GM12878 (cell line): ENCODE data around the gene ANKRD23.

Source experiments
- BMI1 ChIP-seq: fragments of 450-650 bp; IDR thresholded peaks from 2 replicates; pipeline ENCODE4 v1.6.1; 2016; ENCODE audit warnings: mild to moderate bottlenecking, moderate library complexity, borderline replicate concordance
- CBFB ChIP-seq: IDR thresholded peaks from 2 replicates; pipeline ENCODE4 v1.6.1; 2016; ENCODE audit warnings: antibody characterized with exemption, low read depth
- CEBPB ChIP-seq, 2 experiments: fragments of 150-350 bp in 1 of 2; IDR thresholded peaks; 2 replicates each; pipeline ENCODE4 v1.6.1; 2012 to 2014; ENCODE audit warnings: low read depth in 2 of 2, low read length in 2 of 2, borderline replicate concordance in 1 of 2, inconsistent platforms in 1 of 2
- CTCF ChIP-seq, 3 experiments: IDR thresholded peaks in 2 of 3; conservative IDR thresholded peaks in 1 of 3; 2 replicates each; pipeline ENCODE4 v1.5.1; 2011; ENCODE audit warnings: low read depth in 3 of 3, low read length in 3 of 3, mild to moderate bottlenecking in 3 of 3, control low read depth in 2 of 3, moderate library complexity in 2 of 3, inconsistent platforms in 1 of 3, mixed read lengths in 1 of 3; ENCODE audit not compliant: control insufficient read depth in 2 of 3, insufficient read depth in 1 of 3; ENCODE audit errors: extremely low read depth in 1 of 3
- EP300 ChIP-seq, 2 experiments: fragments of 150-350 bp in 1 of 2; IDR thresholded peaks; 2 replicates each; pipeline ENCODE4 v1.6.1; 2011 to 2012; ENCODE audit warnings: low read depth in 2 of 2, low read length in 2 of 2, borderline replicate concordance in 1 of 2, improper control_type of control experiment in 1 of 2, inconsistent platforms in 1 of 2; ENCODE audit not compliant: control insufficient read depth in 1 of 2
- JUND ChIP-seq: IDR thresholded peaks from 2 replicates; pipeline ENCODE4 v1.6.1; 2012; ENCODE audit warnings: low read depth, mild to moderate bottlenecking, low read length, improper control_type of control experiment, moderate library complexity
- NFYB ChIP-seq: IDR thresholded peaks from 2 replicates; pipeline ENCODE4 v1.6.1; 2011; ENCODE audit warnings: low read depth, mild to moderate bottlenecking, low read length, improper control_type of control experiment, moderate library complexity; ENCODE audit not compliant: insufficient read depth
- RFX5 ChIP-seq: IDR thresholded peaks from 2 replicates; pipeline ENCODE4 v1.6.1; 2011; ENCODE audit warnings: low read depth, low read length, improper control_type of control experiment
- SUZ12 ChIP-seq: fragments of 200-600 bp; sonication (generic); IDR thresholded peaks from one replicate; pipeline ENCODE4 v1.6.1; 2018; ENCODE audit warnings: antibody characterized with exemption, mild to moderate bottlenecking; ENCODE audit not compliant: unreplicated experiment

GRCh38 chr2:96869281-96869821 is 25.5 kb upstream of the ANKRD23 start:
- TF ChIP-seq JUND = no peak
- TF ChIP-seq CEBPB (IDR thresholded peaks at IDR 0.05; ENCODE audit: borderline replicate concordance in 1 of 2, low read depth in 2 of 2, low read length in 2 of 2) = no peak
- TF ChIP-seq CBFB = no peak
- no peak for TF ChIP-seq CTCF (IDR thresholded peaks at IDR 0.05 in 2 of 3, conservative IDR thresholded peaks at IDR 0.05 in 1 of 3; ENCODE audit: control insufficient read depth in 2 of 3, extremely low read depth in 1 of 3, insufficient read depth in 1 of 3, low read depth in 3 of 3, low read length in 3 of 3)
- TF ChIP-seq SUZ12 = no peak
- TF ChIP-seq NFYB = no peak
- TF ChIP-seq EP300 (IDR thresholded peaks at IDR 0.05; ENCODE audit: borderline replicate concordance in 1 of 2, control insufficient read depth in 1 of 2, low read depth in 2 of 2, low read length in 2 of 2) = no peak
- TF ChIP-seq BMI1 = no peak
- TF ChIP-seq RFX5 = no peak
